Neural progenitor cell (in vitro differentiated cells): ENCODE measurements around the gene COL13A1. TPM values are rescaled to one million over a fixed set of nuclear protein-coding genes. Genes with fewer than 3 reads are reported as not detected.

Experiments used
- DNase-seq: peaks from one replicate; pipeline ENCODE4 v3.0.0-alpha.2; 2016; ENCODE audit warnings: low spot score
- H2AFZ ChIP-seq: fragments of 200-600 bp; sonication (generic); replicated peaks from 2 replicates; pipeline ENCODE4 v1.6.1; 2016; ENCODE audit warnings: antibody characterized with exemption
- H3F3A ChIP-seq: fragments of 200-600 bp; sonication (generic); 2 replicates; pipeline ENCODE4 v1.6.1; 2016; ENCODE audit warnings: antibody characterized with exemption, low read depth
- H3K27ac ChIP-seq: fragments of 200-600 bp; sonication (generic); 2 replicates; pipeline ENCODE4 v1.5.1; 2016; ENCODE audit warnings: mild to moderate bottlenecking
- H3K27me3 ChIP-seq: fragments of 200-600 bp; sonication (generic); 2 replicates; pipeline ENCODE4 v1.6.1; 2016; ENCODE audit warnings: mild to moderate bottlenecking, moderate library complexity
- H3K36me3 ChIP-seq: fragments of 200-600 bp; sonication (generic); 2 replicates; pipeline ENCODE4 v1.5.1; 2016
- H3K4me1 ChIP-seq: fragments of 200-600 bp; sonication (generic); 2 replicates; pipeline ENCODE4 v1.6.1; 2016; ENCODE audit warnings: mixed run types
- H3K4me2 ChIP-seq: fragments of 200-600 bp; sonication (generic); 2 replicates; pipeline ENCODE4 v1.6.1; 2016
- H3K4me3 ChIP-seq: fragments of 200-600 bp; sonication (generic); 2 replicates; pipeline ENCODE4 v1.5.1; 2016
- H3K79me2 ChIP-seq: fragments of 200-600 bp; sonication (generic); 2 replicates; pipeline ENCODE4 v1.6.1; 2016; ENCODE audit warnings: low read depth
- H3K9ac ChIP-seq: fragments of 200-600 bp; sonication (generic); 2 replicates; pipeline ENCODE4 v1.6.1; 2016
- H3K9me3 ChIP-seq: fragments of 200-600 bp; sonication (generic); 2 replicates; pipeline ENCODE4 v1.5.1; 2016; ENCODE audit warnings: low read depth
- H4K20me1 ChIP-seq: fragments of 200-600 bp; sonication (generic); 2 replicates; pipeline ENCODE4 v1.6.1; 2016; ENCODE audit warnings: low read depth
- H3K27ac Mint-ChIP-seq: 3 replicates; pipeline ENCODE4 v1.8.0; 2021; ENCODE audit warnings: mixed read lengths
- H3K27me3 Mint-ChIP-seq: 2 replicates; pipeline ENCODE4 v1.8.0; 2022; ENCODE audit warnings: low read depth, mild to moderate bottlenecking, inconsistent platforms, moderate library complexity, mixed read lengths; ENCODE audit not compliant: insufficient read depth
- H3K36me3 Mint-ChIP-seq: 3 replicates; pipeline ENCODE4 v1.8.0; 2021; ENCODE audit warnings: mixed read lengths
- H3K4me1 Mint-ChIP-seq: 3 replicates; pipeline ENCODE4 v1.8.0; 2021; ENCODE audit warnings: mixed read lengths
- H3K4me3 Mint-ChIP-seq: 3 replicates; pipeline ENCODE4 v1.8.0; 2021; ENCODE audit warnings: mild to moderate bottlenecking, moderate library complexity, mixed read lengths
- H3K9me3 Mint-ChIP-seq: 3 replicates; pipeline ENCODE4 v1.8.0; 2020; ENCODE audit warnings: mixed read lengths
- EZH2 ChIP-seq: fragments of 200-600 bp; sonication (generic); IDR thresholded peaks from 2 replicates; pipeline ENCODE4 v1.6.1; 2017; ENCODE audit warnings: antibody characterized with exemption, mild to moderate bottlenecking, moderate library complexity
- EZH2phosphoT487 ChIP-seq: fragments of 200-600 bp; sonication (generic); IDR thresholded peaks from 2 replicates; pipeline ENCODE4 v1.6.1; 2017; ENCODE audit warnings: antibody characterized with exemption
- total RNA-seq: library from RNA; depleted of rRNA; stranded (reverse); fragments of >200 nt; gene quantifications from 2 replicates; pipeline ENCODE4 v1.2.3, GENCODE V29; 2015; ENCODE audit warnings: low replicate concordance
- TF ChIP-seq, protein P1 (sequence below): fragments of 200-600 bp; sonication (generic); IDR thresholded peaks from 2 replicates; pipeline ENCODE4 v1.5.1; 2017; ENCODE audit warnings: antibody characterized with exemption, mild to moderate bottlenecking

COL13A1 gene
- total RNA-seq, 1 donor from 2014 or later = 1.3 TPM

DNA sequence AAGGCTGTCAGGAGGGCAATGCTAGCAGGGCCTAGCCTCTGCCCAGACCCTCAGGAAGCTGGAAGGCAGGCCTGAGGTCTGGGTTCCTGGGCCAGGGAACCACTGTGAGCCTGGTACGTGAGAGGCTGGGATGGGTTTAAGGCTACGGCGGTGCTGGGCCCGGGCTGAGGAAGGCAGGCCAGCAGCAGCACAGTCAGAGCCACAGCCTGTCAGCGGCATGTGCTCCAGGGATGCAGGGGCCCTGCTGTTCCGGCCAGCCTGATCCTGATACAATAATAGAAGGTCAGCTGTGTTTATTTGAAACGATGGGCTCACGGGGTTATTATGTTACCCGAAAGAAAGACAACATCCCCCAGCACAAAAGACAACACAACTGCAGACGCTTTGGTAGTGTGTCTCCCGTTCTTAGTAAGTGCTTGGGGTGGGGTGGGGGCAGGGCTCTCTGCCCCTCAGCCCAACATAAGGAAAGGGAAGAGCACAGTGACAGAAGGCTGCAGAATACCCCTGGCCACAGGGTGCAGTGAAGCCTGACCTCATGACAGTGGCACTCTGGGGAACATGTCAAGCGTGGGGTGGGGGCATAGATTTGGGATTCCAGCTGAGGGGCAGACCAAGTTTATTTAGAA, 95.0 kb downstream of the COL13A1 start:
- Histone ChIP-seq H3K9me3 (no peaks in the 10 kb centered on the region), H3K9ac (no peak overlapping the region), H3K79me2 (no peaks in the 10 kb centered on the region), H3K27me3 (no peaks in the 10 kb centered on the region), H3K4me2 (peak overlapping the region; percentile 63), H3F3A (peaks cover 27% of the 10 kb centered on the region), H2AFZ (no peak overlapping the region), H4K20me1 (no peaks in the 10 kb centered on the region), H3K4me3 (no peak overlapping the region), H3K27ac (no peak overlapping the region), H3K36me3 (no peaks in the 10 kb centered on the region), H3K4me1 (peaks cover 51% of the 10 kb centered on the region)
- Mint-ChIP-seq H3K4me3 (no peak overlapping the region), H3K27me3 (peaks cover 17% of the 10 kb centered on the region), H3K4me1 (peaks cover 49% of the 10 kb centered on the region), H3K9me3 (no peaks in the 10 kb centered on the region), H3K36me3 (no peaks in the 10 kb centered on the region), H3K27ac (peak overlapping the region; percentile 83)
- DNase-seq = peak; percentile 57
- TF ChIP-seq EZH2 (no peak), EZH2phosphoT487 (no peak)
- TF ChIP-seq, protein P1, sequence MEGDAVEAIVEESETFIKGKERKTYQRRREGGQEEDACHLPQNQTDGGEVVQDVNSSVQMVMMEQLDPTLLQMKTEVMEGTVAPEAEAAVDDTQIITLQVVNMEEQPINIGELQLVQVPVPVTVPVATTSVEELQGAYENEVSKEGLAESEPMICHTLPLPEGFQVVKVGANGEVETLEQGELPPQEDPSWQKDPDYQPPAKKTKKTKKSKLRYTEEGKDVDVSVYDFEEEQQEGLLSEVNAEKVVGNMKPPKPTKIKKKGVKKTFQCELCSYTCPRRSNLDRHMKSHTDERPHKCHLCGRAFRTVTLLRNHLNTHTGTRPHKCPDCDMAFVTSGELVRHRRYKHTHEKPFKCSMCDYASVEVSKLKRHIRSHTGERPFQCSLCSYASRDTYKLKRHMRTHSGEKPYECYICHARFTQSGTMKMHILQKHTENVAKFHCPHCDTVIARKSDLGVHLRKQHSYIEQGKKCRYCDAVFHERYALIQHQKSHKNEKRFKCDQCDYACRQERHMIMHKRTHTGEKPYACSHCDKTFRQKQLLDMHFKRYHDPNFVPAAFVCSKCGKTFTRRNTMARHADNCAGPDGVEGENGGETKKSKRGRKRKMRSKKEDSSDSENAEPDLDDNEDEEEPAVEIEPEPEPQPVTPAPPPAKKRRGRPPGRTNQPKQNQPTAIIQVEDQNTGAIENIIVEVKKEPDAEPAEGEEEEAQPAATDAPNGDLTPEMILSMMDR = no peak

GRCh38 chr10:69897432-69897831, 95.7 kb downstream of the COL13A1 start:
- H3K4me1 Mint-ChIP-seq = peaks cover 56% of the 10 kb centered on the region
- H3K9me3 Mint-ChIP-seq = no peaks in the 10 kb centered on the region
- Histone ChIP-seq H3K36me3 (no peaks in the 10 kb centered on the region), H3F3A (peaks cover 34% of the 10 kb centered on the region), H3K4me3 (no peak overlapping the region), H3K9me3 (no peaks in the 10 kb centered on the region), H2AFZ (no peak overlapping the region), H3K79me2 (no peaks in the 10 kb centered on the region), H3K4me2 (peak overlapping the region; percentile 63), H4K20me1 (no peaks in the 10 kb centered on the region), H3K27me3 (no peaks in the 10 kb centered on the region), H3K9ac (no peak overlapping the region), H3K4me1 (peaks cover 58% of the 10 kb centered on the region), H3K27ac (no peak overlapping the region)
- TF ChIP-seq, protein P1 = no peak
- no peak for TF ChIP-seq EZH2
- no peak for TF ChIP-seq EZH2phosphoT487
- no peak overlapping the region for H3K4me3 Mint-ChIP-seq
- H3K27me3 Mint-ChIP-seq = peaks cover 17% of the 10 kb centered on the region
- H3K27ac Mint-ChIP-seq = no peak overlapping the region
- H3K36me3 Mint-ChIP-seq = no peaks in the 10 kb centered on the region
- DNase-seq = no peak

GRCh38 chr10:69897999-69898398, 96.3 kb downstream of the COL13A1 start:
- peaks cover 17% of the 10 kb centered on the region for H3K27me3 Mint-ChIP-seq
- no peak for DNase-seq
- H3K9me3 Mint-ChIP-seq = no peaks in the 10 kb centered on the region
- Histone ChIP-seq H3F3A (peaks cover 36% of the 10 kb centered on the region), H3K4me3 (no peak overlapping the region), H3K36me3 (no peaks in the 10 kb centered on the region), H3K9ac (no peak overlapping the region), H3K4me1 (peaks cover 62% of the 10 kb centered on the region), H3K9me3 (no peaks in the 10 kb centered on the region), H3K27ac (no peak overlapping the region), H3K27me3 (no peaks in the 10 kb centered on the region), H4K20me1 (no peaks in the 10 kb centered on the region), H2AFZ (no peak overlapping the region), H3K79me2 (no peaks in the 10 kb centered on the region), H3K4me2 (no peak overlapping the region)
- H3K27ac Mint-ChIP-seq = no peak overlapping the region
- H3K4me1 Mint-ChIP-seq = peaks cover 60% of the 10 kb centered on the region
- no peaks in the 10 kb centered on the region for H3K36me3 Mint-ChIP-seq
- TF ChIP-seq, protein P1 = no peak
- TF ChIP-seq EZH2phosphoT487 (no peak), EZH2 (no peak)
- no peak overlapping the region for H3K4me3 Mint-ChIP-seq
